ENCODE results near the gene FLOT1.

GRCh38 chr6:30688569-30688968 is 53.9 kb downstream of the FLOT1 start:
- no peak for TF ChIP-seq POLR2A (IDR thresholded peaks at IDR 0.05; ENCODE audit: low read depth, low read length)
- TF ChIP-seq POLR2AphosphoS5 (IDR thresholded peaks at IDR 0.05; ENCODE audit: low read depth, low read length): no peak
